Measurements from ENCODE around the gene SIGLEC14. TPM values are rescaled to one million over a fixed set of nuclear protein-coding genes. Genes with fewer than 3 reads are reported as not detected.

The SIGLEC14 gene
- total RNA-seq, 1 donor from 2014 or later, result not detected

GRCh38 chr19:51644636-51645271, 1.9 kb downstream of the SIGLEC14 start:
- Mint-ChIP-seq H3K9me3 (no peaks in the 10 kb centered on the region), H3K27me3 (ENCODE audit: low read depth) (peaks cover 60% of the 10 kb centered on the region), H3K36me3 (ENCODE audit: low read depth) (no peaks in the 10 kb centered on the region), H3K4me3 (no peak overlapping the region), H3K27ac (ENCODE audit: unreplicated experiment) (peak overlapping the region; percentile 7), H3K4me1 (no peaks in the 10 kb centered on the region)
- DNase-seq (ENCODE audit: low read depth, low spot score), result no peak
- TF ChIP-seq CTCF (conservative IDR thresholded peaks at IDR 0.05), result no peak

- no peaks in the 10 kb centered on the region for H3K4me1 Mint-ChIP-seq
- peaks cover 67% of the 10 kb centered on the region for H3K27me3 Mint-ChIP-seq (ENCODE audit: low read depth)
- no peak for DNase-seq (ENCODE audit: low read depth, low spot score)
- H3K36me3 Mint-ChIP-seq (ENCODE audit: low read depth), result no peaks in the 10 kb centered on the region
- H3K4me3 Mint-ChIP-seq, result no peak overlapping the region
- no peak overlapping the region for H3K27ac Mint-ChIP-seq (ENCODE audit: unreplicated experiment)
- no peaks in the 10 kb centered on the region for H3K9me3 Mint-ChIP-seq
- TF ChIP-seq CTCF (conservative IDR thresholded peaks at IDR 0.05), result no peak
These were observed 5.0 kb downstream of the SIGLEC14 start for GRCh38 chr19:51641648-51642047.

- Mint-ChIP-seq H3K36me3 (ENCODE audit: low read depth) (no peaks in the 10 kb centered on the region), H3K4me3 (no peak overlapping the region), H3K27ac (ENCODE audit: unreplicated experiment) (no peak overlapping the region), H3K27me3 (ENCODE audit: low read depth) (peaks cover 66% of the 10 kb centered on the region), H3K4me1 (no peaks in the 10 kb centered on the region), H3K9me3 (no peaks in the 10 kb centered on the region)
- no peak for DNase-seq (ENCODE audit: low read depth, low spot score)
- TF ChIP-seq CTCF (conservative IDR thresholded peaks at IDR 0.05), result no peak
These were observed 6.2 kb downstream of the SIGLEC14 start for GRCh38 chr19:51640386-51640785.

- Mint-ChIP-seq H3K36me3 (ENCODE audit: low read depth) (no peaks in the 10 kb centered on the region), H3K4me1 (no peaks in the 10 kb centered on the region), H3K27me3 (ENCODE audit: low read depth) (peaks cover 61% of the 10 kb centered on the region), H3K9me3 (no peaks in the 10 kb centered on the region), H3K27ac (ENCODE audit: unreplicated experiment) (no peak overlapping the region), H3K4me3 (no peak overlapping the region)
- DNase-seq (ENCODE audit: low read depth, low spot score), result no peak
- TF ChIP-seq CTCF (conservative IDR thresholded peaks at IDR 0.05), result no peak
These were observed 6.7 kb downstream of the SIGLEC14 start for GRCh38 chr19:51639916-51640315.

GRCh38 chr19:51637362-51637978, 9.2 kb downstream of the SIGLEC14 start:
- no peak for DNase-seq (ENCODE audit: low read depth, low spot score)
- H3K27me3 Mint-ChIP-seq (ENCODE audit: low read depth), result peaks cover 51% of the 10 kb centered on the region
- H3K36me3 Mint-ChIP-seq (ENCODE audit: low read depth), result no peaks in the 10 kb centered on the region
- no peaks in the 10 kb centered on the region for H3K4me1 Mint-ChIP-seq
- TF ChIP-seq CTCF (conservative IDR thresholded peaks at IDR 0.05), result peak; percentile 63
- no peak overlapping the region for H3K4me3 Mint-ChIP-seq
- H3K9me3 Mint-ChIP-seq, result no peaks in the 10 kb centered on the region
- H3K27ac Mint-ChIP-seq (ENCODE audit: unreplicated experiment), result no peak overlapping the region

All from neural crest cell (in vitro differentiated cells).